ENCODE results near the gene PDIK1L. TPM values are rescaled to one million over a fixed set of nuclear protein-coding genes. Genes with fewer than 3 reads are reported as not detected.

Gene PDIK1L
- total and polyA plus RNA-seq, 2 of the 4 experiments (the other 2 are of a cell fraction) = 1.4 to 3.0 TPM

DNA sequence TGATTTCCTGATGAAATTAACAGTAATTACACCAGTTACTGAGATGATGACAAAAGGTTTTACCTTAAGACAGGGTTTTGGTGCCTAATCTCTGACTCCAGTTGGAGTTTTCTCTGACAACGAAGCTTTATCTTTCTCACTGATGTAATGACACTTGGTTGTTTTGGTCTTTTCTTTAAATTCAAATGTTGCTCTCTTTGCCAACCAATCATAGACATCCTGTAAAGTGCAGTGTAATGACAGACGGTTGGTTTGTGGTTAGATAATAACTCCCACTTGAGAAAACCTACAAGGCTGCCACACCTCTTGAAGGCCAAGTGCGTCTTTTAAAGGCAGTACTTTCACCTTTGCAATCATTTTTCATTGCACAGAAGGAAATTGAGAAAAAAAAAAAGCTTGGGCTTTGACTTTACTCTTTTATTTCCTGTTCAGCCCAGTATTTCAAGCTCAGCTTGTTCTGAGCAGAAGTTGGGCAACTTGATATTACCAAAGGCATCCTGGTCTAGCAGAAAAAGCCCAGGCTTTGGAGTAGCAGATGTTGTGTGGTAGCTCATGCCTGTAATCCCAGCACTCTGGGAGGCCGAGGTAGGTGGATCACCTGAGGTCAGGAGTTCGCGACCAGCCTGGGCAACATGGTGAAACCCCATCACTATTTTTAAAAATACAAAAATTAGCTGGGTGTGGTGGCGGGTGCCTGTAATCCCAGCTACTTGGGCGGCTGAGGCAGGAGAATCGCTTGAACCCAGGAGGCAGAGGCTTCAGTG lies 14.9 kb downstream of the PDIK1L start:
- no peak overlapping the region for H3K4me3 ChIP-seq (ENCODE audit: insufficient read depth, low read depth, low read length)
- H3K4me2 ChIP-seq (ENCODE audit: low read depth, low read length) = no peak overlapping the region
- no peak overlapping the region for H3K14ac ChIP-seq (replicated peaks; ENCODE audit: low read depth, low read length)
- H2AFZ ChIP-seq (replicated peaks; ENCODE audit: low read length, poor library complexity) = no peak overlapping the region
- no peak overlapping the region for H3K18ac ChIP-seq (ENCODE audit: low read depth, low read length)
- intact Hi-C loops (cut with micrococcal nuclease) = no loop called here
- H2BK120ac ChIP-seq (ENCODE audit: low read depth, low read length) = no peak overlapping the region
- 0 out of 2 replicates have a peak, but pooled peaks cover 1% of the 10 kb centered on the region for H3K4me1 ChIP-seq (ENCODE audit: control insufficient read depth, insufficient read depth, low read length)
- H3K27ac ChIP-seq (ENCODE audit: insufficient read depth, low read length) = no peak overlapping the region
- peaks cover 4% of the 10 kb centered on the region; the same call in 1 of the 2 replicates for H3K36me3 ChIP-seq (ENCODE audit: control insufficient read depth, insufficient read depth, low read length)
- H2BK5ac ChIP-seq (ENCODE audit: low read depth, low read length, poor library complexity, severe bottlenecking) = no peak overlapping the region
- no peak overlapping the region for H3K4ac ChIP-seq (ENCODE audit: low read depth, low read length)
- ChIA-PET CTCF (interaction anchor here (0.7 to 1.3 kb wide), 2 partner anchors 19 to 25 kb away, joined by 7 to 8 read pairs; no protein-coding TSS in a partner anchor), POLR2A (ENCODE audit: unreplicated experiment) (no interaction called here)
- no peak overlapping the region for H4K91ac ChIP-seq (ENCODE audit: insufficient read depth, low read depth, low read length)
- H3K56ac ChIP-seq (ENCODE audit: extremely low read depth, insufficient read depth, low read length) = no peak overlapping the region
- H4K5ac ChIP-seq (ENCODE audit: low read depth, low read length) = no peak overlapping the region
- no peak overlapping the region for H3K9ac ChIP-seq (ENCODE audit: low read depth, low read length)
- no peaks in the 10 kb centered on the region for H3K9me1 ChIP-seq (ENCODE audit: insufficient read depth, low read length)
- no peaks in the 10 kb centered on the region; a peak in 1 of 4 replicates for H3K79me1 ChIP-seq (ENCODE audit: low read depth in 1 of 2, low read length in 2 of 2)
- no TSS peak for BruUV-seq (replicated peaks)
- H2BK15ac ChIP-seq (ENCODE audit: low read depth, low read length) = no peak overlapping the region
- no peak overlapping the region for H3K23ac ChIP-seq (ENCODE audit: low read depth, low read length)
- no peak for TF ChIP-seq MAFK (IDR thresholded peaks at IDR 0.05; ENCODE audit: low read depth, low read length)
- TF ChIP-seq NFE2L2 (IDR thresholded peaks at IDR 0.05; ENCODE audit: low read depth, low read length) = no peak
- no peak for TF ChIP-seq RFX5 (IDR thresholded peaks at IDR 0.05; ENCODE audit: low read depth, low read length)
- no peak for TF ChIP-seq SMC3 (IDR thresholded peaks at IDR 0.05; ENCODE audit: low read depth, low read length)
- TF ChIP-seq, protein P1, sequence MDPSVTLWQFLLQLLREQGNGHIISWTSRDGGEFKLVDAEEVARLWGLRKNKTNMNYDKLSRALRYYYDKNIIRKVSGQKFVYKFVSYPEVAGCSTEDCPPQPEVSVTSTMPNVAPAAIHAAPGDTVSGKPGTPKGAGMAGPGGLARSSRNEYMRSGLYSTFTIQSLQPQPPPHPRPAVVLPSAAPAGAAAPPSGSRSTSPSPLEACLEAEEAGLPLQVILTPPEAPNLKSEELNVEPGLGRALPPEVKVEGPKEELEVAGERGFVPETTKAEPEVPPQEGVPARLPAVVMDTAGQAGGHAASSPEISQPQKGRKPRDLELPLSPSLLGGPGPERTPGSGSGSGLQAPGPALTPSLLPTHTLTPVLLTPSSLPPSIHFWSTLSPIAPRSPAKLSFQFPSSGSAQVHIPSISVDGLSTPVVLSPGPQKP (IDR thresholded peaks at IDR 0.05; ENCODE audit: borderline replicate concordance, low read depth, low read length) = no peak
- no peak for TF ChIP-seq POLR2A (IDR thresholded peaks at IDR 0.05; ENCODE audit: low read depth, low read length)
- TF ChIP-seq RAD21 (IDR thresholded peaks at IDR 0.05; ENCODE audit: low read length) = no peak
- no peak for TF ChIP-seq RCOR1 (IDR thresholded peaks at IDR 0.05; ENCODE audit: insufficient replicate concordance, low read length)
- TF ChIP-seq FOS (IDR thresholded peaks at IDR 0.05; ENCODE audit: low read depth, low read length) = no peak
- TF ChIP-seq, protein P2, sequence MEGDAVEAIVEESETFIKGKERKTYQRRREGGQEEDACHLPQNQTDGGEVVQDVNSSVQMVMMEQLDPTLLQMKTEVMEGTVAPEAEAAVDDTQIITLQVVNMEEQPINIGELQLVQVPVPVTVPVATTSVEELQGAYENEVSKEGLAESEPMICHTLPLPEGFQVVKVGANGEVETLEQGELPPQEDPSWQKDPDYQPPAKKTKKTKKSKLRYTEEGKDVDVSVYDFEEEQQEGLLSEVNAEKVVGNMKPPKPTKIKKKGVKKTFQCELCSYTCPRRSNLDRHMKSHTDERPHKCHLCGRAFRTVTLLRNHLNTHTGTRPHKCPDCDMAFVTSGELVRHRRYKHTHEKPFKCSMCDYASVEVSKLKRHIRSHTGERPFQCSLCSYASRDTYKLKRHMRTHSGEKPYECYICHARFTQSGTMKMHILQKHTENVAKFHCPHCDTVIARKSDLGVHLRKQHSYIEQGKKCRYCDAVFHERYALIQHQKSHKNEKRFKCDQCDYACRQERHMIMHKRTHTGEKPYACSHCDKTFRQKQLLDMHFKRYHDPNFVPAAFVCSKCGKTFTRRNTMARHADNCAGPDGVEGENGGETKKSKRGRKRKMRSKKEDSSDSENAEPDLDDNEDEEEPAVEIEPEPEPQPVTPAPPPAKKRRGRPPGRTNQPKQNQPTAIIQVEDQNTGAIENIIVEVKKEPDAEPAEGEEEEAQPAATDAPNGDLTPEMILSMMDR (conservative IDR thresholded peaks at IDR 0.05; ENCODE audit: low read depth, low read length) = no peak
- TF ChIP-seq CHD1 (IDR thresholded peaks at IDR 0.05; ENCODE audit: low read depth, low read length) = no peak
- TF ChIP-seq CEBPB (IDR thresholded peaks at IDR 0.05; ENCODE audit: low read depth, low read length) = no peak
- TF ChIP-seq, protein P3, sequence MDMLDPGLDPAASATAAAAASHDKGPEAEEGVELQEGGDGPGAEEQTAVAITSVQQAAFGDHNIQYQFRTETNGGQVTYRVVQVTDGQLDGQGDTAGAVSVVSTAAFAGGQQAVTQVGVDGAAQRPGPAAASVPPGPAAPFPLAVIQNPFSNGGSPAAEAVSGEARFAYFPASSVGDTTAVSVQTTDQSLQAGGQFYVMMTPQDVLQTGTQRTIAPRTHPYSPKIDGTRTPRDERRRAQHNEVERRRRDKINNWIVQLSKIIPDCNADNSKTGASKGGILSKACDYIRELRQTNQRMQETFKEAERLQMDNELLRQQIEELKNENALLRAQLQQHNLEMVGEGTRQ (IDR thresholded peaks at IDR 0.05; ENCODE audit: low read depth, low read length) = no peak
- no peak for TF ChIP-seq MAZ (IDR thresholded peaks at IDR 0.05; ENCODE audit: borderline replicate concordance, low read depth, low read length)
- no peak for TF ChIP-seq BHLHE40 (IDR thresholded peaks at IDR 0.05; ENCODE audit: low read depth, low read length)
- H2AK9ac ChIP-seq (replicated peaks; ENCODE audit: low read depth, low read length, poor library complexity) = no peak overlapping the region
- dilution Hi-C loops (cut with HindIII; ENCODE audit: low sequenced_read_pairs, unreplicated experiment) = no loop called here
- in situ Hi-C loops (cut with MboI; ENCODE audit: low sequenced_read_pairs) = no loop called here
- no peaks in the 10 kb centered on the region for H4K20me1 ChIP-seq (ENCODE audit: insufficient read depth, low read length)
- DNase-seq (peak; percentile 26), ATAC-seq (ENCODE audit: low read depth) (no peak)
- H3K27me3 ChIP-seq (ENCODE audit: control insufficient read depth, insufficient read depth, low read length) = peaks cover 11% of the 10 kb centered on the region
- H4K8ac ChIP-seq (ENCODE audit: low read depth in 2 of 2, low read length in 2 of 2) = no peak overlapping the region
- H2AK5ac ChIP-seq (ENCODE audit: low read depth, low read length) = no peak overlapping the region
- H3K9me3 ChIP-seq (ENCODE audit: control insufficient read depth, insufficient read depth, low read length) = no peaks in the 10 kb centered on the region
- WGBS, 2 experiments (ENCODE audit: extremely low coverage in 2 of 2, insufficient read length in 1 of 2) = no CpG with 5 or more reads among the region's 9 CpGs
- H2BK20ac ChIP-seq (ENCODE audit: low read depth, low read length) = no peak overlapping the region

Measured in IMR-90 (cell line).